IMR-90 (cell line): ENCODE measurements around the gene CATSPER1. TPM values are rescaled to one million over a fixed set of nuclear protein-coding genes. Genes with fewer than 3 reads are reported as not detected.

Source experiments
- ATAC-seq: fragments of 200-7000 bp; cut with Tn5 transposase; 2 replicates; pipeline ENCODE4 v1.9.1; 2020; ENCODE audit warnings: low read depth, mild to moderate bottlenecking, moderate library complexity
- BruUV-seq: library from RNA; stranded (reverse); fragments of 400-500 nt; replicated peaks from 2 replicates; lab custom pipeline; 2021; lab: Mats Ljungman, UMichigan
- CTCF ChIA-PET: fragments of 300-600 bp; formaldehyde crosslinking; extraction: SDS; loops from one replicate; lab custom pipeline; 2021; ENCODE audit warnings: antibody characterized with exemption; lab: Yijun Ruan, JAX
- POLR2A ChIA-PET: fragments of 300-600 bp; sonication (Branson Sonifier 250); formaldehyde crosslinking; loops from one replicate; lab custom pipeline; 2022; ENCODE audit warnings: antibody characterized with exemption; ENCODE audit not compliant: unreplicated experiment; lab: Charles Lee
- DNase-seq: peaks from one replicate; pipeline ENCODE4 v3.0.0; 2013
- H2AFZ ChIP-seq: replicated peaks from 2 replicates; pipeline ENCODE3; 2013; ENCODE audit warnings: low read length, mild to moderate bottlenecking; ENCODE audit not compliant: poor library complexity
- H2AK5ac ChIP-seq: 2 replicates; pipeline ENCODE4 v1.6.1; 2013; ENCODE audit warnings: low read depth, low read length, inconsistent platforms
- H2AK9ac ChIP-seq: replicated peaks from 2 replicates; pipeline ENCODE3; 2013; ENCODE audit warnings: mild to moderate bottlenecking, low read depth, low read length, moderate library complexity; ENCODE audit not compliant: poor library complexity
- H2BK120ac ChIP-seq: 2 replicates; pipeline ENCODE4 v1.6.1; 2013; ENCODE audit warnings: low read depth, low read length, inconsistent platforms
- H2BK15ac ChIP-seq: 3 replicates; pipeline ENCODE4 v1.6.1; 2013; ENCODE audit warnings: low read depth, low read length, inconsistent platforms
- H2BK20ac ChIP-seq: 2 replicates; pipeline ENCODE4 v1.6.1; 2013; ENCODE audit warnings: low read depth, mild to moderate bottlenecking, inconsistent platforms, low read length, moderate library complexity
- H2BK5ac ChIP-seq: 2 replicates; pipeline ENCODE4 v1.6.1; 2013; ENCODE audit warnings: mild to moderate bottlenecking, low read depth, low read length, inconsistent platforms; ENCODE audit not compliant: poor library complexity, severe bottlenecking
- H3K14ac ChIP-seq: replicated peaks from 2 replicates; pipeline ENCODE4 v1.6.1; 2013; ENCODE audit warnings: low read depth, low read length, inconsistent platforms
- H3K18ac ChIP-seq: 2 replicates; pipeline ENCODE4 v1.6.1; 2013; ENCODE audit warnings: low read depth, low read length, control low read depth
- H3K23ac ChIP-seq: 2 replicates; pipeline ENCODE4 v1.6.1; 2013; ENCODE audit warnings: low read depth, low read length, inconsistent platforms
- H3K27ac ChIP-seq: 2 replicates; pipeline ENCODE4 v1.5.1; 2013; ENCODE audit warnings: mild to moderate bottlenecking, control low read depth, low read length; ENCODE audit not compliant: insufficient read depth
- H3K27me3 ChIP-seq: 2 replicates; pipeline ENCODE4 v1.6.1; 2013; ENCODE audit warnings: low read length; ENCODE audit not compliant: control insufficient read depth, insufficient read depth
- H3K36me3 ChIP-seq: 2 replicates; pipeline ENCODE4 v1.6.1; 2013; ENCODE audit warnings: low read length, mixed read lengths; ENCODE audit not compliant: control insufficient read depth, insufficient read depth
- H3K4ac ChIP-seq: 2 replicates; pipeline ENCODE4 v1.6.1; 2013; ENCODE audit warnings: low read depth, low read length, inconsistent platforms
- H3K4me1 ChIP-seq: 2 replicates; pipeline ENCODE4 v1.6.1; 2013; ENCODE audit warnings: low read length, mixed read lengths; ENCODE audit not compliant: control insufficient read depth, insufficient read depth
- H3K4me2 ChIP-seq: 2 replicates; pipeline ENCODE4 v1.6.1; 2013; ENCODE audit warnings: low read depth, mild to moderate bottlenecking, control low read depth, low read length, moderate library complexity
- H3K4me3 ChIP-seq: 2 replicates; pipeline ENCODE4 v1.5.1; 2013; ENCODE audit warnings: low read depth, mild to moderate bottlenecking, control low read depth, low read length, moderate library complexity; ENCODE audit not compliant: insufficient read depth
- H3K56ac ChIP-seq: 2 replicates; pipeline ENCODE4 v1.6.1; 2013; ENCODE audit warnings: low read length, inconsistent platforms; ENCODE audit not compliant: insufficient read depth; ENCODE audit errors: extremely low read depth
- H3K79me1 ChIP-seq, 2 experiments: 2 replicates each; pipeline ENCODE4 v1.6.1; 2013; ENCODE audit warnings: low read length in 2 of 2, inconsistent platforms in 1 of 2, low read depth in 1 of 2
- H3K9ac ChIP-seq: 2 replicates; pipeline ENCODE4 v1.6.1; 2013; ENCODE audit warnings: low read depth, low read length, control low read depth
- H3K9me1 ChIP-seq: 2 replicates; pipeline ENCODE4 v1.6.1; 2013; ENCODE audit warnings: low read length, inconsistent platforms; ENCODE audit not compliant: insufficient read depth
- H3K9me3 ChIP-seq: 2 replicates; pipeline ENCODE4 v1.6.1; 2013; ENCODE audit warnings: low read length; ENCODE audit not compliant: control insufficient read depth, insufficient read depth
- H4K20me1 ChIP-seq: 2 replicates; pipeline ENCODE4 v1.6.1; 2013; ENCODE audit warnings: low read length, inconsistent platforms; ENCODE audit not compliant: insufficient read depth
- H4K5ac ChIP-seq: 2 replicates; pipeline ENCODE4 v1.6.1; 2013; ENCODE audit warnings: mild to moderate bottlenecking, low read depth, low read length, control low read depth
- H4K8ac ChIP-seq, 2 experiments: 2 replicates each; pipeline ENCODE4 v1.6.1; 2013; ENCODE audit warnings: low read depth in 2 of 2, low read length in 2 of 2, control low read depth in 1 of 2, inconsistent platforms in 1 of 2
- H4K91ac ChIP-seq: 2 replicates; pipeline ENCODE4 v1.6.1; 2013; ENCODE audit warnings: low read depth, low read length, inconsistent platforms; ENCODE audit not compliant: insufficient read depth
- BHLHE40 ChIP-seq: fragments of 150-350 bp; IDR thresholded peaks from 2 replicates; pipeline ENCODE4 v1.6.1; 2016; ENCODE audit warnings: mild to moderate bottlenecking, low read depth, low read length
- CEBPB ChIP-seq: IDR thresholded peaks from 2 replicates; pipeline ENCODE4 v1.6.1; 2012; ENCODE audit warnings: low read depth, low read length, improper control_type of control experiment
- CHD1 ChIP-seq: IDR thresholded peaks from 2 replicates; pipeline ENCODE4 v1.6.1; 2012; ENCODE audit warnings: low read depth, low read length, improper control_type of control experiment
- CTCF ChIP-seq: conservative IDR thresholded peaks from 2 replicates; pipeline ENCODE4 v1.5.1; 2012; ENCODE audit warnings: mild to moderate bottlenecking, low read depth, low read length, improper control_type of control experiment
- ELK1 ChIP-seq: fragments of 150-350 bp; IDR thresholded peaks from 2 replicates; pipeline ENCODE4 v1.6.1; 2016; ENCODE audit warnings: low read depth, mild to moderate bottlenecking, low read length, moderate library complexity, borderline replicate concordance
- MAZ ChIP-seq: IDR thresholded peaks from 2 replicates; pipeline ENCODE4 v1.6.1; 2012; ENCODE audit warnings: low read depth, mild to moderate bottlenecking, low read length, improper control_type of control experiment, moderate library complexity, borderline replicate concordance
- MXI1 ChIP-seq: IDR thresholded peaks from 2 replicates; pipeline ENCODE4 v1.6.1; 2012; ENCODE audit warnings: low read depth, mild to moderate bottlenecking, low read length, moderate library complexity, borderline replicate concordance
- NFE2L2 ChIP-seq: fragments of 150-350 bp; IDR thresholded peaks from 2 replicates; pipeline ENCODE4 v1.6.1; 2016; ENCODE audit warnings: low read depth, mild to moderate bottlenecking, low read length
- POLR2A ChIP-seq: IDR thresholded peaks from 2 replicates; pipeline ENCODE4 v1.6.1; 2012; ENCODE audit warnings: mild to moderate bottlenecking, low read depth, low read length
- RAD21 ChIP-seq: IDR thresholded peaks from 2 replicates; pipeline ENCODE4 v1.6.1; 2012; ENCODE audit warnings: low read length, improper control_type of control experiment
- RCOR1 ChIP-seq: IDR thresholded peaks from 2 replicates; pipeline ENCODE4 v1.6.1; 2012; ENCODE audit warnings: mild to moderate bottlenecking, low read length, improper control_type of control experiment; ENCODE audit not compliant: insufficient replicate concordance
- RFX5 ChIP-seq: IDR thresholded peaks from 2 replicates; pipeline ENCODE4 v1.8.0; 2012; ENCODE audit warnings: low read depth, mild to moderate bottlenecking, low read length, moderate library complexity
- WGBS, 2 experiments: methylation state at CpG; one replicate each; pipeline versions ENCODE4 v1.1.5 to v1.1.7; 2013; ENCODE audit warnings: missing lambda C conversion rate in 2 of 2; ENCODE audit not compliant: insufficient read length in 1 of 2; ENCODE audit errors: extremely low coverage in 2 of 2; 5-methylcytosine and 5-hydroxymethylcytosine counted together
- dilution Hi-C: fragments of 300-500 bp; cut with HindIII; formaldehyde crosslinking; loops from one replicate; pipeline ENCODE4 v1.14.3; 2018; ENCODE audit warnings: low sequenced_read_pairs; ENCODE audit not compliant: unreplicated experiment
- in situ Hi-C: fragments of 300-500 bp; cut with MboI; formaldehyde crosslinking; loops from 3 replicates; pipeline ENCODE4 v1.14.3; 2019; ENCODE audit warnings: low sequenced_read_pairs, inconsistent platforms, mixed read lengths
- intact Hi-C: fragments of 100-400 bp; cut with micrococcal nuclease; formaldehyde crosslinking; loops from 2 replicates; pipeline ENCODE4 v1.10.0; 2022
- polyA plus RNA-seq, 3 experiments: library from polyadenylated mRNA; depleted of rRNA; stranded (reverse); fragments of >200 nt; gene quantifications; 2 replicates each; pipeline ENCODE4 v1.2.3, GENCODE V29; 2012; ENCODE audit warnings: low replicate concordance in 1 of 3
- total RNA-seq: library from RNA; depleted of rRNA; stranded (reverse); fragments of >200 nt; gene quantifications from 2 replicates; pipeline ENCODE4 v1.2.3, GENCODE V29; 2012

CATSPER1 gene
- total and polyA plus RNA-seq, 2 of the 4 experiments (the other 2 are of a cell fraction), result 0.18 to 0.91 TPM

- TF ChIP-seq CEBPB, result no peak
Measured at GRCh38 chr11:65968600-65969482, 57.4 kb downstream of the CATSPER1 start (continued).

- H3K9me3 ChIP-seq, result no peaks in the 10 kb centered on the region
- H3K14ac ChIP-seq, result no peak overlapping the region
- H2BK120ac ChIP-seq, result no peak overlapping the region
- H4K8ac ChIP-seq, result no peak overlapping the region
- dilution Hi-C loops (no loop called here), in situ Hi-C loops (no loop called here), intact Hi-C loops (no loop called here)
- BruUV-seq, result no TSS peak
- H4K20me1 ChIP-seq, result peaks cover 7% of the 10 kb centered on the region
- peaks cover 4% of the 10 kb centered on the region; the same call in 1 of the 2 replicates for H3K9me1 ChIP-seq
- H2BK5ac ChIP-seq, result no peak overlapping the region
- H3K4ac ChIP-seq, result no peak overlapping the region
- H3K4me2 ChIP-seq, result no peak overlapping the region
- no peak overlapping the region for H3K56ac ChIP-seq
- H3K4me1 ChIP-seq, result peaks cover 7% of the 10 kb centered on the region
- H2BK20ac ChIP-seq, result no peak overlapping the region
- no peak overlapping the region for H3K4me3 ChIP-seq
- H4K91ac ChIP-seq, result no peak overlapping the region
- H2AK5ac ChIP-seq, result no peak overlapping the region
- no peaks in the 10 kb centered on the region for H3K27me3 ChIP-seq
- H4K5ac ChIP-seq, result no peak overlapping the region
- no peak overlapping the region for H3K9ac ChIP-seq
- DNase-seq, result no peak
- H3K27ac ChIP-seq, result no peak overlapping the region
- no peak overlapping the region for H2BK15ac ChIP-seq
- H3K23ac ChIP-seq, result no peak overlapping the region
- peaks cover 59% of the 10 kb centered on the region for H3K36me3 ChIP-seq
- 100% methylated on average over 6 of the region's 30 CpGs; no CpG with 5 or more reads in 1 of the 2 experiments for WGBS, 2 experiments
- ATAC-seq, result no peak
- H3K18ac ChIP-seq, result no peak overlapping the region
- peak overlapping the region; percentile 50 for H2AK9ac ChIP-seq
- no peak overlapping the region for H2AFZ ChIP-seq
- CTCF ChIA-PET, result no interaction called here
- POLR2A ChIA-PET, result no interaction called here
- peaks cover 18 to 60% of the 10 kb centered on the region in 2 experiments for H3K79me1 ChIP-seq
- TF ChIP-seq ELK1 (no peak), MAZ (no peak), RFX5 (no peak), RCOR1 (no peak), NFE2L2 (no peak), MXI1 (no peak), CTCF (no peak), CHD1 (no peak), CEBPB (no peak), RAD21 (no peak), POLR2A (no peak), BHLHE40 (no peak)
Measured at GRCh38 chr11:65967329-65967934, 58.8 kb downstream of the CATSPER1 start.
